Prostate gland (tissue), 2 donors: ENCODE data around the gene SLC29A4.

ENCODE experiments used
- CTCF ChIP-seq, 4 experiments: fragments of 200-600 bp in 2 of 4; fragments of 450-650 bp in 2 of 4; sonication (generic) in 2 of 4; IDR thresholded peaks; 1 replicate in 3 of 4; 2 replicates in 1 of 4; pipeline ENCODE4 v1.5.1; 2016 to 2019; ENCODE audit warnings: antibody characterized with exemption in 4 of 4, mild to moderate bottlenecking in 2 of 4, moderate library complexity in 2 of 4
- POLR2AphosphoS5 ChIP-seq: sonication (generic); formaldehyde crosslinking; IDR thresholded peaks from one replicate; pipeline ENCODE4 v1.6.1; 2017; ENCODE audit warnings: antibody characterized with exemption

GRCh38 chr7:5333121-5334045 is 50.6 kb downstream of the SLC29A4 start:
- TF ChIP-seq POLR2AphosphoS5 (no peak), CTCF (IDR thresholded peaks at IDR 0.05) (no peak)
